PC-3 (cell line): ENCODE results near the gene MIF4GD.

Source experiments
- CTCF ChIP-seq: fragments of 300-600 bp; sonication (generic); conservative IDR thresholded peaks from 2 replicates; pipeline ENCODE4 v1.5.1; 2017; ENCODE audit warnings: antibody characterized with exemption, low read depth, mild to moderate bottlenecking, low read length
- EZH2 ChIP-seq: fragments of 300-600 bp; sonication (generic); IDR thresholded peaks from one replicate; pipeline ENCODE4 v1.6.1; 2017; ENCODE audit warnings: antibody characterized with exemption, mild to moderate bottlenecking, low read length; ENCODE audit not compliant: unreplicated experiment
- EZH2phosphoT487 ChIP-seq: fragments of 300-600 bp; sonication (generic); IDR thresholded peaks from 2 replicates; pipeline ENCODE4 v1.6.1; 2018; ENCODE audit warnings: mild to moderate bottlenecking, antibody characterized with exemption, low read length, borderline replicate concordance

GRCh38 chr17:75225016-75225415 lies 46.0 kb downstream of the MIF4GD start:
- TF ChIP-seq CTCF, result no peak
- no peak for TF ChIP-seq EZH2
- TF ChIP-seq EZH2phosphoT487, result no peak
